ENCODE results near the gene RNF2.

DNA sequence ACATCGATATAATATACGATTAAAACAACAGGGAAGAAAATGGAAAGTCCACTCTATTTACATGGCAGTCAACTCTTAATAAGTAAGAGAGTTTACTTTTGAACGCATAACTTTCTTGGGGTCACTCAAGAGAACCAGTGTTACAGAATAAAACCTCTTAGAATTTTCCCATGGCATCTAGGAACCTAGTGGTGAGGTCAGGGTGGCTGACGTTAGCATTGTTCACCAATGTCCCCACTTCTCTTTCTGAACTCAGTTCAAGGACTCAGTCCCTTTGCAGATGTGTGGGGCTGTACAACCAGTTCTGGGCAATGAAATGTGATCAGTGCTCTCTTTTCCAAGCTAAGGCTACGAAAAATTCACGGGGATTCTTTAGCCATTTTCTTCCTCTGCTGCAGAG is 2.6 kb upstream of the RNF2 start:
- TF ChIP-seq, protein P1, sequence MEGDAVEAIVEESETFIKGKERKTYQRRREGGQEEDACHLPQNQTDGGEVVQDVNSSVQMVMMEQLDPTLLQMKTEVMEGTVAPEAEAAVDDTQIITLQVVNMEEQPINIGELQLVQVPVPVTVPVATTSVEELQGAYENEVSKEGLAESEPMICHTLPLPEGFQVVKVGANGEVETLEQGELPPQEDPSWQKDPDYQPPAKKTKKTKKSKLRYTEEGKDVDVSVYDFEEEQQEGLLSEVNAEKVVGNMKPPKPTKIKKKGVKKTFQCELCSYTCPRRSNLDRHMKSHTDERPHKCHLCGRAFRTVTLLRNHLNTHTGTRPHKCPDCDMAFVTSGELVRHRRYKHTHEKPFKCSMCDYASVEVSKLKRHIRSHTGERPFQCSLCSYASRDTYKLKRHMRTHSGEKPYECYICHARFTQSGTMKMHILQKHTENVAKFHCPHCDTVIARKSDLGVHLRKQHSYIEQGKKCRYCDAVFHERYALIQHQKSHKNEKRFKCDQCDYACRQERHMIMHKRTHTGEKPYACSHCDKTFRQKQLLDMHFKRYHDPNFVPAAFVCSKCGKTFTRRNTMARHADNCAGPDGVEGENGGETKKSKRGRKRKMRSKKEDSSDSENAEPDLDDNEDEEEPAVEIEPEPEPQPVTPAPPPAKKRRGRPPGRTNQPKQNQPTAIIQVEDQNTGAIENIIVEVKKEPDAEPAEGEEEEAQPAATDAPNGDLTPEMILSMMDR (IDR thresholded peaks at IDR 0.05 in 2 of 3, conservative IDR thresholded peaks at IDR 0.05 in 1 of 3; ENCODE audit: borderline replicate concordance in 1 of 3, insufficient read depth in 1 of 3, low read depth in 2 of 3, low read length in 2 of 3): no peak
- TF ChIP-seq RAD21 (IDR thresholded peaks at IDR 0.05; ENCODE audit: low read depth) (no peak), POLR2A (IDR thresholded peaks at IDR 0.05; ENCODE audit: borderline replicate concordance, extremely low read depth, insufficient read depth, insufficient read length) (no peak), ELF1 (IDR thresholded peaks at IDR 0.05; ENCODE audit: borderline replicate concordance, low read depth) (no peak), CEBPB (IDR thresholded peaks at IDR 0.05; ENCODE audit: low read depth) (no peak), YY1 (IDR thresholded peaks at IDR 0.05; ENCODE audit: extremely low read depth, insufficient replicate concordance, low read depth, low read length) (no peak), EZH2 (IDR thresholded peaks at IDR 0.05) (no peak)
- TF ChIP-seq, protein P2, sequence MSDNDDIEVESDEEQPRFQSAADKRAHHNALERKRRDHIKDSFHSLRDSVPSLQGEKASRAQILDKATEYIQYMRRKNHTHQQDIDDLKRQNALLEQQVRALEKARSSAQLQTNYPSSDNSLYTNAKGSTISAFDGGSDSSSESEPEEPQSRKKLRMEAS (IDR thresholded peaks at IDR 0.05): no peak

Data from HCT116 (cell line).